ENCODE results near the gene SKIL. TPM values are rescaled to one million over a fixed set of nuclear protein-coding genes. Genes with fewer than 3 reads are reported as not detected.
"Not testable (repeated sequence)": the region's sequence is repeated elsewhere in the genome, so short reads cannot be mapped to it uniquely, and the experiment has no call there.

SKIL gene
- 153 and 190 TPM in 2 replicates for total RNA-seq

DNA sequence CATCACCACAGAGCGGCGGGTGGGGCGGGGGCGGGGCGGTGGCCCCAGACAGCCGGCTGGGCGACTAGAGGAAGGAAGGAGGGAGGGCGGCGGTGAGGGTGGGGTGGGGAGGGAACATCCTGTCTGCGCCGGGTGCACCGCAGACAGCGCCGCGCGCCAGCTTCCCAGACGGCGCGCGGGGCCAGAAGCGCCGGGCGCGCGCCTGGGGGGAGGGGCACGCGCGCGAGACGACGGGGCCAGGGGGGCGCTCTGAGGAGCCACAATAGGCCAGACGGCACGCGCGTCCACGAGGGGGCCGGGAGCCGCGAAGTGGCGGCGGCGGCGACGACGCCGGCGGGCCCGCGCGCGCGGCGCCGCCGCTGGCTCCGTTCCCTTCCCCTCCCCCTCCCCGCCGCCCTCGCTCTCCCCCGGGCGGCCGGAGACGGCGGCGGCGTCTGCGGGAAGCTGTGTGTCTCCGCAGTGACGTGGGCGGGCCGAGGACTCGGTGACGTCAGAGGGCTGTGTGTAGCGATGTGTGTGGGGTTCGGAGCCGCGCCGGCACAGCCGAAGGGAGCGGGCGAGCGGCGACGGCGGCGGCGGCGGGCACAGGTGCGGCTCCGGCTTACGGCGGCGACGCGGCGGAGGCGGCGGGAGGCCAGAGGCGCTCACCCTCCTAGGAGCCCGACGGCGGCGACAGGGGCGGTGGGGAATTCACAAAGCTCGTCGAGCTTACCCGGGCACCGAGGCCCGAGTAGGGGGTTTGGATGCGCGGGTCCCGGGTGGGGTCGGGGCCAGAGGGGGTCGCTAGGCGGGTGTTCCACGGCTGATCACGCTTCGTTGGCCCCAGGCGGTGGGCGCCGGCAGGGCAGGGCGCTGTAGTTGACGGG, at the start of gene SKIL:
TSS of gene SKIL (plus strand) at position 540 of the 866 bp plus-strand sequence. CDS start 2,617 bp downstream, outside the sequence.
- peak; percentile 84 for DNase-seq (ENCODE audit: low read depth)

- no peak for DNase-seq (ENCODE audit: low read depth)
Observed at GRCh38 chr3:170309046-170309445, 48.5 kb upstream of the SKIL start.

- DNase-seq (ENCODE audit: low read depth), result no peak
Observed at GRCh38 chr3:170317954-170318353, 39.6 kb upstream of the SKIL start.

GRCh38 chr3:170320461-170321121, 36.9 kb upstream of the SKIL start:
- no peak for DNase-seq (ENCODE audit: low read depth)

- DNase-seq (ENCODE audit: low read depth), result peak; percentile 71
Observed at GRCh38 chr3:170321321-170322034, 36.0 kb upstream of the SKIL start.

DNA sequence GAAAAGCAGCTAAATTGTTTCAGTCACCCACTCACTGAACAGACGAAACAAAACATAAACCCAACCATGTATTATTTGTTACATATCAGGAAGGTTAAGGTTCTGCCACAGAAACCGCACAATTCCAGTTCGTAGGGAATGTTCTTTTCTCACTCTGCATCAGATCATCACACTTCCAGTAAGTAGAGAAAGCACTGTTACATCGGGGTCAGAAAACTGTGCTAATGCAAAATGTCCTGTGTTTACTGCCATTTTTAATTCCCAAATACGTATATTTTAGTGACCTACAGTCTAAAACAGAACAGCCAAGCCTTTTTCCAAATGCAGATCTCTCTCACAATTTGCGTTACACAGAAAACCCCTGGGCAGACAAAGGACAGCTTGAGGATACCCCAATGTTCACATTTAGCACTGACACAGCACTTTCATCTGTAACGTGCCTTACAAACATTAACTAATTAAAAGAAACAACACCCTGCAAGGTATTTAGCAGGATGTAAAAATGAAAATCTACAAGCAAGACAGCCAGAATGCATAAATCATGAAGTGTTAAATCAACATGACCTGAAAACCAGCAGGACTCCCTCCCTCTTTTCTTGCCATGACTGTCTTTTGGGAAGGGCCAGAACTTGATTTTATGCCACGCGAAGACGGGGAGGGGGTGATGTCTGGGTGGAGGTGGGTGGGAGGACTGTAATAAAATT, 34.8 kb upstream of the SKIL start:
- peak; percentile 73 for DNase-seq (ENCODE audit: low read depth)

DNA sequence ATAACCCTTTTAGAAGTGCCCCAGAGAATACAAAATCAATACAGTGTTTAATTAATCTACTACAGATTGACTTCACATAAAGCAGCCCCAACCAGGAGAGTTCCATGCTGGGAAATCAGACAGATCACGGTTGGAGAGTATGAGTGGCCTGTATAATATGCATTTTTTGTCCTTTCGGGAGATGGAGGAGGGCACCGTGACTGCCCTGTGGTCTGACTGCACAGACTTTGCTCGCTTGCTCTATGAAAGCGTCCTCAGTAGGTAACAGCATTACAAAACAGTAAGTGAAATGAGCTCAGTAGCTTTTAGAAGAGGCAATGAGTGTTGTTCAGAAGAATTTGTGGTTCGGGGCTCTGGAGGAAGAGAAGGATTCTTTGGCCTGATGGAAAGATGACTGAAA, 34.2 kb upstream of the SKIL start:
- peak; percentile 69 for DNase-seq (ENCODE audit: low read depth)

DNA sequence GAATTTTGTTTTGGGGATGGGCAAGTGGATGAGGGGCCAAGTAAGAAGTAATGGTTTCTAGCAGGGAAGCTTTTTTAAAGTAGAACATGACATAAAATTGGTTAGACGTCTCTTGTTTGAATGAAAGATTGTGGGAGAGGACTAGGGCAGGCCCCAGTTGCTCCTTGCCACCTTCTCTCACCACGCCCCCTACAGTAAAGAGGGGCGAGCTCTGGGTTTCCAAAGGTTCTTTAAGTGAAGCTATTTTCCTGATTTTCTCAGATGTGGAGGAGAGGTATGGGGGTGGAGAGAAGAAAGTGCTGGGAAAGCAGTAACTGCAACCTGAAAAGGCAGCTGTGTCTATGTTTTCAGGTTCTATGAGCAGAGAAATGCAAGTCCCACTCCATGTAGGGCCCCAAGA, 32.6 kb upstream of the SKIL start:
- no peak for DNase-seq (ENCODE audit: low read depth)

DNA sequence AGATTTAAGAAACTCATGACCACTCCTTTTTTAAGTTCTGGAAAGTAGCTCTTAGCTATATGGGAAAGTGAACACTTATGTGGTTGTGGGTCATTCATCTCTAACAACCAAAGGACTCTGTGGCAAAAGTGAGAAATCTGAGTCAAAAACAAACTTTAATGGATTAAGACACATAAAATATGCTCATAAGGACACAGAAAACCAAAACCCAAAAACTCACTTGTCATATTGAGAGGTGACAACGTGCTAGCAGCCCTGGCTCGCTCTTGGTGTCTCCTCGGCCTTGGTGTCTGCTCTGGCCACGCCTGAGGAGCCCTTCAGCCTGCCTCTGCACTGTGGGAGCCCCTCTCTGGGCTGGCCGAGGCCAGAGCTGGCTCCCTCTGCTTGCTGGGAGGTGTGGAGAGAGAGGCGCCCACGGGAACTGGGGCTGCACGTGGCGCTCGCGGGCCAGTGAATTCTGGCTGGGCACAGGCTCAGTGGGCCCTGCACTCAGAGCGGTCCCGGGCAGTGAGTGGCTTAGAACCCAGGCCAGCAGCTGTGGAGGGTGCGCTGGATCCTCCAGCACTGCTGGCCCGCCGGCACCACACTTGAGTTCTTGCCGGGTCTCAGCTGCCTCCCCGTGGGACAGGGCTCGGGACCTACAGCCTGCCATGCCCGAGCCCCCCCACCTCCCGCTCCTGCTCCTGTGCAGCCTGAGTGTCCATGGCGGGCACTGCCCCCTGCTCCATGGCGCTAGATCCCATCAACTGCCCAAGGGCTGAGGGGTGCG, 30.3 kb upstream of the SKIL start:
- DNase-seq (ENCODE audit: low read depth), result no peak

- DNase-seq (ENCODE audit: low read depth), result not testable (repeated sequence)
Observed at GRCh38 chr3:170327868-170328548, 29.5 kb upstream of the SKIL start.

DNA sequence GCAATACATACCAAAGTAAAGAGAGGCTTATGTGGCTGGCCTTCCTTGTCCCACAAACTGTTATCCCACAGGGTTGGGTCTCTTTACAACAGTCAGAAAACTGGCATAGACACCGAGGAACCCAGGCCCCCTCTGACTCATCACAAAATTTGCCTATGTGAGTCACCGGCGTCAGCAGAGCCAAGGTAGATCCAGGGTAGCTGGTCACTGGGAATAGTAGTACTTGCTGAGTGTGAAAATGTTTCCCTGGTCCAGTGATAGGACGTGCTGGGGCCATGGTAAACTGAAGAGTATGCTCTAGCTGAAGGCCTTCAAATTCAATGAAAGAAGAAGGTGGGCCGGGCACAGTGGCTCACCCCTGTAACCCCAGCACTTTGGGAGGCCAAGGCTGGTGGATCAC, 27.1 kb upstream of the SKIL start:
- DNase-seq (ENCODE audit: low read depth), result peak; percentile 73

- no peak for DNase-seq (ENCODE audit: low read depth)
Observed at GRCh38 chr3:170331143-170331542, 26.4 kb upstream of the SKIL start.

DNA sequence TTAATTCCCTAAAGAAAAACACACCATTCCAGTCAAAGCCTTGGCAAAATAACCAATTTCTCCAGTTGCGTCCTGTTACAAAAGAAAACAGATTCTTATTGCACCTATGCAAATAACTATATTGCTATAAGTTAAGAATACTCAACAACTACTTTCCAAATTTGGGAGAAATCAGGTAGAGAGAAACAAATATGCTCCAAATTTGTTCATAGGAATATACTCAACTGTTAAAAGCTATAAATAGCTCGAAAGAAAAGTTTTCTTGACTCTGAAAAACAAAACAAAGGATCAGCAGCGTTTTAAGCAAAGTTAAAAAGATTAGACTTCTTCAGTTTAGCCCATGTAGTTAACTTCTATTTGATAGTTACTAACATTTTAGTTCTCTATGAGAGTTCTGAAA, 20.1 kb upstream of the SKIL start:
- DNase-seq (ENCODE audit: low read depth), result no peak

GRCh38 chr3:170338690-170339340, 18.7 kb upstream of the SKIL start:
- no peak for DNase-seq (ENCODE audit: low read depth)

DNA sequence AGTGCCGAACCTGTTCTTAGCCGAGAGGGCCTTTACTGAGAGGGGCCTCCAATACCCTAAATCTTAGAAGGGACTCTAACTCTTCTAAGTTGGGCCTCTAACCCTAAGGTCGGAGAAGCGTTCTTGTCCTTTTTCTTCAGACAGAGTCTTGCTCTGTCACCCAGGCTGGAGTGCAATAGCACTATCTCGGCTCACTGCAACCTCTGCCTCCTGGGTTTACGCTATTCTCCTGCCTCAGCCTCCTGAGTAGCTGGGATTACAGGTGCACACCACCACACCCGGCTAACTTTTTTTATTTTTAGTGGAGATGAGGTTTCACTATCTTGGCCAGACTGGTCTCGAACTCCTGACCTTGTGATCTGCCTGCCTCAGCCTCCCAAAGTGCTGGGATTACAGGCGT, 15.2 kb upstream of the SKIL start:
- DNase-seq (ENCODE audit: low read depth), result not testable (repeated sequence)

DNA sequence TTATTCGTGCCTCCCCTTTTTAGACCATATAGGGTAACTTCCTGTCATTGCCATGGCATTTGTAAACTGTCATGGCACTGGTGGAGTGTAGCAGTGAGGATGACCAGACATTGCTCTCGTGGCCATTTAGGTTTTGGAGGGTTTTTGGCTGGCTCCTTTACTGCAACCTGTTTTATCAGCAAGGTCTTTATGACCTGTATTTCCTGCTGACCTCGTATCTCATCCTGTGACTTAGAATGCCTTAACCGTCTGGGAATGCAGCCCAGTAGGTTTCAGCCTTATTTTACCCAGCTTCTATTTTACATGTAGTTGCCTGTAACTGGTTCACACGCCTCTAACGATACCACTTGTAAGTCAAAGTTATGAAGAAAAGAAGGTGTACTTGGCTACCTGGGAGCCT, 13.7 kb upstream of the SKIL start:
- peak; percentile 53 for DNase-seq (ENCODE audit: low read depth)

- no peak for DNase-seq (ENCODE audit: low read depth)
Observed at GRCh38 chr3:170344971-170345370, 12.5 kb upstream of the SKIL start.

- peak; percentile 96 for DNase-seq (ENCODE audit: low read depth)
Observed at GRCh38 chr3:170346481-170347392, 10.8 kb upstream of the SKIL start.

All from renal cortical epithelial cell (primary cell).